D341Med (cell line): ENCODE measurements around the gene THSD4.
"Not testable (repeated sequence)": the region's sequence is repeated elsewhere in the genome, so short reads cannot be mapped to it uniquely, and the experiment has no call there.

ENCODE experiments used
- DNase-seq: peaks from one replicate; pipeline ENCODE4 v3.0.0; 2012; ENCODE audit warnings: low spot score

THSD4 gene

DNA sequence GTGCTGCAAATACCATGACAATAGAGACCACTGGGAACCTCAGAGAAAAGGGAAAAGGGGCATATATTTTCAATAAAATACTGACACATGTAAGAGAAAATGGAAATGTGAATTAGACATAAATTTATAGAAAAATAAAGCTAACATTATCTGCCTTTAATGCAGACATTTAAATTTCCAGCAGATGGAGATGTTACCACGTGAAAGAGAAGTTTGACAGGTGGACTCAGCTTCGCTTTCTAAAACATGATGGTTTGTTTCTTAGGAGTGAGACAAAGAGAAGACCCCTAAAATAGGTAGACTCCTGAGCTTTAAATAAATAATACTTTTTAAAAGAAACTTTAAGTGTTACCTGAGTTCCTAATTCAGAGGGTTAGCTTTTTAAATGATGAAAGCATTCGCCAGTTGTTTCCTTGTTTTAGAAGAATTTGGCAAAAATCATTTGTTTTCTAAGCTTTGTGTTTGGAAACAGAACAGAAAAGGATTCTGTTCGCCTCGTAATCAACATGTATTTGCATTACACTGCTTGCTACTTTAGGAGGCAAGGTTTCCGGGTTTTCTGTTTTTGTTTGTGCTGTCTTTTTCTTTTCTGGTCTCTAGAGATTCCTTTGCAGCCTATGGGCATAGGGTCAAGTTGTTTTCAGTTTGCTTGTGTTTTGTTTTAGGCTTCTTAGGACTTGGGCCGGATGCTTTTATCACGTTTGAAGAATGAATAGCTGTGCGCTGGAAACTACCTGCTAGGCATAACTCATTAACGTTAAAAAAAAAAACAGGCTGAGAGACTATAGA is 271.4 kb downstream of the THSD4 start:
- no peak for DNase-seq

DNA sequence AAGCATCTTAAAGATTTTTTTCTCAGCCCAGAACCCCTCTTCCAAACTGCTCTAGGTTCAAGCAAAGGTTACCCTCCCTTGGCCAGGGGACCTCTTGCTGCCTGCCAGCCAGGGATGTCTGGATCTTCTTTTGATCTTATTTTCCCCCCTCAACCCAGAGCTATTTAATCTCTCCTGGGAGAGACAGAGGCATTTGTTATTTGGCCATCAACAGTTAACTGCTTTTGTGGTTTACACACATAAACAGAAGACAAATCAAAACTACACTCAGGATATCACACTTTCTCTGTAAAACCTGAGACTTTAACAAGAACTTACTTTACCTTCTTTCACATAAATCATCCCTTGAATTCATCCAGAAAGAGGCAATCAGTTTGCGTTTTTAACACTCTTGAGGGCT is 272.5 kb downstream of the THSD4 start:
- no peak for DNase-seq

DNA sequence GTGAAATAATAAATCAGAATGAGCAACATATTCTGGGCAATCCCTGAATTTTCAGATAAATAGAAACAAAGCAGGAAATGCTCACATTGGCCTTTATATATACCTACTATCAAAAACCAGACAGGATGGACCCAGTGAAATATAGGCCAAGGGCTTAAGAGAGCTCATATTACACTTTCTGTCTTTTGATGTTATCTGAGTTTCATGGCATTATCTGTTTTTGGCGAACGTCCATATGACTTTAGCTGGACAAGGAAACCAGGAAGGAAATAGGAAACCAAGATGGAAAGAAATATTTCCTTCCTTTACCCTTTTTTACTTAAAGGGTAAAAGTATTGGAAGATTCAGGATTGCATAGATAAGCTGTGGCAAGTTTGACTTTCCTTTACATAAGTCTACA is 274.8 kb downstream of the THSD4 start:
- DNase-seq = no peak

DNA sequence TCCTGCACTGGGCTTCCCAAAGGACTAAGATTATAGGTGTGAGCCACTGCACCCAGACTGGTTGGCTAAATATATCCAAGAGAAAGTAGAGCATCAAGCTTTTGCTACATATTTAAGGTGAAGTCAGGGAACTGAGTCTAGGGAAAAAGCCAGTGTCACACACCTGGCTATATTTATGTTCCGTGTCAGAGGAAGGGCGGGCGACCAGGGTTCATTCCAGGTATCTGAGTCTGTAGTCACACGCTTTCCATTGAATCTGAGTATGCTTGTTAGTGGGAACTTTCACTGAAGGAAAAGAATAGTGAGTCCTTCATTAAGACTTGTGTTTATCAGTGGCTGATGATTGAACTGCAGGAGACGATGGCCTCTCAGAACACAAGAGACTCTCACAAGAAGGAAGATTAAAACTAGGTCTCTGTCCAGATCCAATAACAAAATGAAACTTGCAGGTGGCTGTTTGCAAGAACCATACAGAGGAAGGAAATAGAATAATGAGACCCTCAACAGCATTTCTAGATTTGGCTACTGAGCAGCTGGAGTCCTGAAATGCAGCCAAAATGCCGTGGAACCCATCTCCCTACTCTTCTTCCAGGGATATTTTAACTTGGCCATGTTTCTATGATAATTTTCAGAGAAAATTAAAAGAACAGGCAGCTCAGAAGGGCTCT is 276.3 kb downstream of the THSD4 start:
- DNase-seq = no peak

DNA sequence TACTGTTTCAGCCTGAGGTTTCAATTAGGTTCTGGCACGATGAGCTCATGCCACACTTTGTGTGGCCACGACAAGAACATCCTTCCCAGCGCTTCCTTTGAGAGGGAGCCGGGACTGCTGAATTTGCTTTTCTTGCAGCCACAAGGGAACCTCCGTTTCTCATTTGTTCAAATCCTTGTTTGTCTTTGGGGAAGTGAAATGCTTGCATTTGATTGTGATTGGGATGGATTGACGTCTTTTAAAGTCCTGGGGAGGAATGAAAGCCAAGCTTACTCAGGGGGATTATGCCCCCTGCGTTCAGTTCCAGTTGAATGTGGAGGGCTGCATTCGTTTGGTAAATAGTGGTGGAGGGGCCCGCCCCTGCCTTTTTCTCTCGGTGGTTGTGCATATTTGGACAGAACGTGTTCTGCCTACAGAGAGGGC is 277.6 kb downstream of the THSD4 start:
- DNase-seq = no peak

DNA sequence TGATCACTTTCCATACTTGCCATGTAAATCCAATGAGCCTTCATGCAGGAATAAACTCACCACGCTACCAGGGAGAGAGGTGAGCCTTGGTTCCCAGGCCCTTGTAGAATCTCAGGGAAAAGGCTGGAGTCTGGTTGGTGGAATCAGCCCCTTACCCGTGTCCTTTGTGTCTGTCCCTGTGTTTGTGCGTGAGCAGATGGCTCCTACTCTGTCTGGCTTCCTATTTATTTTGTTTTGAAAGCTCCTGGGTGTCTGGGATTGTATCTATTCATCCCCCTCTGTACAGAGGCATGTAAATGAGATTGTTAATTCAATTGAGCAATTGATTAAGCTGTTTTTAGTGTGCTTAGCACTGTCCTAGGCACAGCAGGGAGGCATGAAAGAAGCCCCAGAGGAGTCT is 278.1 kb downstream of the THSD4 start:
- DNase-seq = no peak

DNA sequence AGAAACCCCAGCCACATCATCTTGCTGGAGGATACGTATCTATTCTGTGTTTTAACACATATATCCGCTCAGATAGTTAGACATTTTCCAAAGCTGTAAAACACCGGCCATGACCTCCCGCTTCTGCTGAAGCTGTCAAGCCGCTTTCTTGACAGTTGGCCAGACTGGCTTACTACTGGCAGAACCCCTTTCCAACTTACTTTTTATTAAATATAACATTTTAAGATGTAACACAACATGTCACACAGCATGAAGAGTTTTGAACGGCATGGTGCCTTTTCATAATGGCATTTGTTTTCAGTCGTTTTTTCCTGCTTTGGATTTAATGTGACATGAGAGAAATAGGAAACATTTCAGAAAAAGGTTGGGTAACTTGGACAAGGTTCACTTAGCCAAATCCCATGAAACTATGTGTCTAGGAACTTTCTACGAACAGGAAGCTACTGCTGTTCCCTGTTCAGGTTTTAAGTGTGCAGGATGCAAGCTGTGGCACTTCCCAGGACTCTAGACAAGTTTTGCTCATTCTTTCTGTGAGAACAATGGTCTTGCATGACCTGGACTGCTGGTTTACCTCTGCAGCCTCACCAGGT is 281.4 kb downstream of the THSD4 start:
- no peak for DNase-seq

DNA sequence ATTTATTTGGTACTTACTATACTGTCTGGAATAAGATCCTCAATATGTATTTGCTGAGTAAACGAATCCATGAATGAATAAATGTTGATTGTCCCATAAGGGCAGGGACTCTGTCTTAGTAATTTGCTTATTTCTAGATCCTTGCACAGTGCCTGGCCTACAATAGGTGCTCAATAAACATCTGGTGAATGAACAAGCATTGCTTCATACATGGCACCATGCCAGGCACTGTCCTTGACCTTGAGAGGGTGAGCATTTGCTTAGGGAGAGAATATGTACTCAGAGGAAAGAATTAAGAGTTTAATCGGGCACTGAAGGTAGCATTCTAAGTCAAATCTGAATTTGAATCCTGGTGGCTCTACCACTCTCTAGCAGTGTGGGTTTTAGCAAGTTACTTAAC is 282.1 kb downstream of the THSD4 start:
- no peak for DNase-seq

DNA sequence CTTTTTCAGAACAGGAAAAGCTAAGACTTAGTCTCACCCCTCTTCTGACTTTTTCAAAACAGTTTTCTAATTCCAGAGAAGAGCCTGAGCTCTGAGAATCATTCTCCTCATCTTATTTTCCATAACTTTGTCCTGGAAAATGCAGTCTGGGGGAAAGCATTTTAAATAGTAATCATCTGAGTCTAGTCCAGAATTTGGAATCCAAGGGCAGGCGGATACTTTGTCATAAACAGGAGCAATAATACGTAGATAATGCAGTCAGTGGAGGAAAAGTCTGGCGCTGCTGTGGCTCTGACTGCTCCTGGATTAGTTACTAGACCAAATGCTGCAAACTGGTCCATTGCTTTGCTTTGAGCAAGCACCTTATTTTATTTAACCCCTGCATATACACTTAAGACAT is 285.0 kb downstream of the THSD4 start:
- DNase-seq = no peak

DNA sequence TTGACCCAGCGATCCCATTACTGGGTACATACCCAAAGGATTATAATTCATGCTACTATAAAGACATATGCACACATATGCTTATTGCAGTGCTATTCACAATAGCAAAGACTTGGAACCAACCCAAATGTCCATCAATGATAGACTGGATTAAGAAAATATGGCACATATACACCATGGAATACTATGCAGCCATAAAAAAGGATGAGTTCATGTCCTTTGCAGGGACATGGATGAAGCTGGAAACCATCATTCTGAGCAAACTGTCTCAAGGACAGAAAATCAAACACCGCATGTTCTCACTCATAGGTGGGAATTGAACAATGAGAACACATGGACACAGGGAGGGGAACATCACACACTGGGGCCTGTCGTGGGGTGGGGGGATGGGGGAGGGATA is 286.5 kb downstream of the THSD4 start:
- DNase-seq = not testable (repeated sequence)

DNA sequence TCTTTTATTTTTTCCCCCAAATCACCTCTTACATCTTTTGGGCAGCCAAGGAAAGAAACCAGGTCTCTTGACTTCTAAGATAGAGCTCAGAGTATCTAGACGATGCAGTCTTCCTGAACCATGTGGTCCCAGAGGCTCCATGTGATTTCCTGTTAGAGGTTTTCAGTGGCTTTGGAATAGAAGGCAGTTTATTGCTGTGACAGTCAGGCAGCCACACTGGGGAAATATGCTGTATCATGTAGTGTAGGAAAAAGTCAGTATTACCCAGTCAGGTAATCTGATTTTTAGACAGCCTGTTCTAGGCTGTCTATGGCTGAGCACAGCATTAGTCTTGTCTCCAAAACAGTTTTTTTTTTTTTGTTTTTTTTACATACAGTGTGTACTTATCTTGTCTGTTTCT is 294.3 kb downstream of the THSD4 start:
- DNase-seq = no peak

DNA sequence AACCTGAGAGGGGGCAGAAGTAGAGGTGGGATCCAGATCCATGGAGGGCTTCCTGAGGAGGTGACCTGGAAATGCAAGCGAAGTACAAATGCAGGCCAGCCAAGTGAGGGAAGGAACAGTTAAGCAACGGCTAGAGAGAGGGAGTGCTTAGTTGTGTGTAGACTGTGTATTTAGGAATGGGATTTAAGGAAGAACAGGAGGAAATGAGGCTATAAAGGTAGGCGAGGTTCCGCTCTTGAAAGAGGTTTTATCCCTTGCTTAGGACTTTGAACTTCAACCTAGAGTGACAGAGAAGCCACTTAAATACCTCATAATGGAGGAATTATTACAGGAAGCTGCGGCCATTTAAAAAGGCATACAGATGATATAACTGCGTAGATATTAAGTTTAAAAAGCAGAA is 295.1 kb downstream of the THSD4 start:
- DNase-seq = no peak

DNA sequence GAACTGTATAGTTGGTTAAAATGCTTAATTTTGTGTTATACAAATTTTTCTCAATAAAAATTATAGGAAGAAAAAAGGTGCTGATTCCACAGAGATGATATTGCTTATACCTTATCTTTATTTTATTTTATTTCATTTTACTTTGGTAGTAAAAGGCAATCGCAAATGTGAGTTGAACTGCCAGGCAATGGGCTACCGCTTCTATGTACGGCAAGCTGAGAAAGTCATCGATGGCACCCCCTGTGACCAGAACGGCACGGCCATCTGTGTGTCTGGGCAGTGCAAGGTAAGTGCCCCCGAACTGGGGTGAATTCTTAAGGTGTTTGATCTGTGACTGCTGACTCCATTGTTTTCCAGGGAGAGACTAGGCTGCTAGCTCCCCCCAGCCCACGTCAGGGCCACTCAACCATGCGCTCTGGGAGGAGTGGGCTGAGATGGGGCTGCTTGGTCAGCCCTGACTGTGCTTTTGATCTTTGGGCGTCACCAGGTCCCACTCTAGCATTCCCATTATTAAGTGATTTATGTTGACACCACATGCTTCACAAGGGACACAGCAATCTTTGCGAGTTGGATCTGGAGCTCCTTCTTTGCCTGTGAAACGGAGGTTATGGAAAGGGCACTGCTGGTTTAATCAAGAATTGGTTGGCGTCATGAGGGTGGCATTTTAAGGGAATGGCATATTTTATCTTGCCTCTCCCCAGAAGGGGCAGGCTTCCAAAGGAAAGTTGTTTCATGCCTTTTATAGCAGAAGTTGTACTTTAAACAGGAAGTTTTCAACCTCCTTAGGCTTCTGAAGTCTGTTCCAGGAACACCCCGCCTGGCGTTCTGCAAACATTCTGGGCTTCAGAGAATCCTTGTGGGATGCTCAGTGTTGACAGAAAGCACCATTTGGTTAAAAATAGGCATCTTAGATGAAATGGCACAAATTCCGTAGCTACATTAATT is 296.5 kb downstream of the THSD4 start:
- no peak for DNase-seq

DNA sequence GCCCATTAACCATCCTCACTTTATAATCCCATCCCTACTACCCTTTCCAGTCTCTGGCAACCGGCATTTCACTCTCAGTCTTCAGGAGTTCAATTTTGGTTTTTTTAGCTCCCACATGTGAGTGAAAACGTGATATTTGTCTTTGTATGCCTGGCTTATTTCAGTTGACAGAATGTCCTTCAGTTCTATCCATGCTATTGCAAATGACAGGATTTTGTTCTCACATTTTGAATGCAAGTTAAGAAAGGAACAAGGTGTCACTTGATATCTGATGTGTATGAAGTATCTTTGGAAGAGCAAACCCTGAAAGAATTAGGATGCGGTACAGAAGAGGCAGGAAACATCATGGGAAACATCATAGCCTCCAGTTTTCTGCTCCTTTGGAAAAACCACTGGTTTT is 298.1 kb downstream of the THSD4 start:
- no peak for DNase-seq

DNA sequence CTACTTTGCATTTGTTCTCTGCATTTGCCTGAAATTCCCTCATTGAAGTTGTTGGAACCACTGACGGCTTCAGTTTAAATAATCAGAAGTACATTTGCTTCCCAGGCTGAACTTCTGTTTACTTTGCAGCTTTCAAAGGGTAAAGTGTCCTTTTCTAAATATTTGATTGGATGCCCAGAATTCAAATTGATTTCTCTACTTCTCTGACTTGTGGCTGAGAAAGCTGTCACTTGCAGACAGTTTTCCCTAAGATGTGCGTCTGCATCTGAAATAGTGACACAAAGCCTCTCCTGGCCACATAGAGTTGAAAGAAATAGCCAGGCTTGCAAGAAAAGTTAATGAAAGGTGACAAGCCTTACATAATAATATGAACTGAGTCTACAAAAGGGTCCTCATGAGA is 299.6 kb downstream of the THSD4 start:
- no peak for DNase-seq

DNA sequence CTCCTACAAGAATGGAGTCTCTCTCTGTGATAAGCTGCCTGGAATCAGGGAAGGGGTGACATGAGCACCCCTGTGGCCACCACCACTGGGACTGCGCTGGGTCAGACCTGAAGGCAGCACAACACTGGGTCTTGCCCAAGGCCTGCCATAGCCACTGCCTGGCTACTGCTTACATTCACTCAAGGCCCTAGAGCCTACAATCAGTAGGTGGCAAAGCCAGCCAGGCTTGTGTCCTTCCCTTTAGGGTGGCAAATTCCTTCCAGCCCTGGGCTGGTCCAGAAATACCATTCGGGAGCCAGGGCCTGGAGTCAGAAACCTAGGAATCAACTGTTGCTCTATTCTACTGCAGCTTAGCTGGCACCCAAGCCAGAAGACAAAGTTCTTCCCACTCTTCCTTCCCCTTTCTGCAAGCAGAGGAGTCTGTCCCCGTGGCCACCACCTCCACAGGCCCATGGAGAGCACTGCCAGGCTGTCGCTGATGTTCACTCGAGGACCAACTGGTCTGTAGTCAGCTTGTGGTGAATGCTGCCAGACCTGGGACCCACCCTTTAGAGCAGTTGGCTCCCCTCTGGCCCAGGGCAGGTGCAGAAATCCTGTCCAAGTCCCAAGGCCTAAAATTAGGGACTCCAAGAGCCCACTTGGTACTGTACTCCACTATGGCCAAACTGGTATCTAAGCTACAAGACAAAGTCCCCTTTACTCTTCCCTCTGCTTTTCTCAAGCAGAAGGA is 307.4 kb downstream of the THSD4 start:
- no peak for DNase-seq

DNA sequence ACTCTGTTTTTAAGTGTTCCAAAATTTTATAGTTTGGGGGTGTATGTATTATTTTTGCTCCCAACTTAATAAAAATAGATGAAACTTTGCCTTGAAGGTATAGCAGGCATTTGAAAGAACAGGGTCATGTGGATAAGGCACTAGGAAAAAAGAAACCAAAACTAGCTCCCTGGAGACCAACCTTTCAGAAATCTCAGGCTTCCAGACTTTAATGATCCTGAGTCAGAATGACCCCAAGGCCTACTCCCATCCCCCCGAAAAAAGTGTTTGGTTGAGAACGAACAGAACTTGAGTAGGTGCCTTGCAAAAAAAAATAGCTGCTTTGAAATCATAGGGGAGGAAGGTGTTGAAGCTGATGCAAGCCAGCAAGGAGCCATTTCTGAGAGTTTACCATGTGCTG is 309.5 kb downstream of the THSD4 start:
- DNase-seq = no peak

DNA sequence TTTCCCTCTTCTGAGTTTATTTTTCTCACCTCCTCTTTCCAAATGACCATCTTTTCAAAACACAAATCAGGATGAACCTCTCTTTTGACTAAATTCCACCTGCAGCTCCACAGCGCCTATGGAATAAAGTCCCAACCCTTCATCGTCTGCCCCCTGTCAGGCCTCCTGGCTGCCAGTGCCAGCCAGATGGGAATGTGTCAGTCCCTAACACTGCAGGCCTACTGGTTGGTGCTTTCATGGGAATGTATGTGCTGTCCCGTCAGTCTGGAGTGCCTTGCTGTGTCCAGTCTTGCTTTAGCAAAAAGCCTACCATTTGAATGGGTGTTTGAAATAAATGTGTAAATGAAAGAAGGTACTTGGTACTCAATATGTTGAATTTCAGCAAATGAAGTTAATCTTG is 310.1 kb downstream of the THSD4 start:
- no peak for DNase-seq

DNA sequence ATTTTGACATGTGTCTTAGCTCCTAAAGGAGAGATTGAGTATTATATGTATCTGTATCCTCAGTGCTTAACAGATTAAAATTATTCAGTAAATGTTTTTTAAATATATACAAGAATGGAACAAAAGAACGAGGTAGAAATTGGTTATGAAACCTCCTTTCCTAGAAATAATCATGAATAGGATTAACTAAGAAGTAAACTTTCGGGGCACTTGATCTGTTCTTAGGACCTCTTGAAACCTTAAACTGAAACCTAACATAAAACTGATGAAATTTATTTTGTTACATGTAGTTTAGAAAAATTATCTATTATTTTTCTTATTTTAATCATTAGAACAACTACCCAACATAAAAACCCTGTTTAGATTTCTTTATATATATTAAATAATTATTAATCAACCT is 311.5 kb downstream of the THSD4 start:
- DNase-seq = no peak

DNA sequence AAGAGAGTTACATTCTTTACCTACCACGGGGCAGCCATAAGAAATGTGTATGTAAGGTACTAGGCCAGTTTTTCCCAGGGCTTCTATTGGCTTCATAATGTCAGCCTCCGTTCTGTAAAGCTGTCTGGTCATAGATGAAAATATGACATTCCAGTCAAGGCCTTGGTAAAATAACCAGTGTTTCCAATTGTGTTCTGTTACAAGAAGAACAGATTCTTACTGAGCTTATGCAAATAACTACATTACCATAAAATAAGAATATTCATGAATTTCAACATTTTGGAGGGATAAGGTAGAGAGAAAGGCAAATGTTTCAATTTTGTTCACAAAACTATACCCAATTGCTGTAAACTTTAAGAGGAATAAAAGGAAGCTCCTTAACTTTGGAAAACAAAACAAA is 315.5 kb downstream of the THSD4 start:
- no peak for DNase-seq
